Activated CD4-positive, alpha-beta memory T cell treated with anti-CD3 and anti-CD28 coated beads for 36 hours (primary cell): ENCODE data around the gene TLE3. TPM values are rescaled to one million over a fixed set of nuclear protein-coding genes. Genes with fewer than 3 reads are reported as not detected.

Experiments
- CTCF ChIA-PET: fragments of 350-600 bp; sonication (Branson Sonifier 250); formaldehyde crosslinking; loops from one replicate; lab custom pipeline; 2021; ENCODE audit warnings: antibody characterized with exemption, inconsistent platforms; lab: Charles Lee
- POLR2A ChIA-PET: fragments of 350-600 bp; sonication (Branson Sonifier 250); formaldehyde crosslinking; loops from one replicate; lab custom pipeline; 2021; ENCODE audit warnings: antibody characterized with exemption; lab: Charles Lee
- DNase-seq: peaks from one replicate; pipeline ENCODE4 v3.0.0-alpha.2; 2020
- H3K27ac Mint-ChIP-seq: one replicate; pipeline ENCODE4 v1.8.0; 2021; ENCODE audit warnings: mixed read lengths
- H3K27me3 Mint-ChIP-seq: one replicate; pipeline ENCODE4 v1.8.0; 2021; ENCODE audit warnings: mixed read lengths
- H3K36me3 Mint-ChIP-seq: one replicate; pipeline ENCODE4 v1.8.0; 2021; ENCODE audit warnings: mixed read lengths
- H3K4me1 Mint-ChIP-seq: one replicate; pipeline ENCODE4 v1.8.0; 2021; ENCODE audit warnings: low read depth, mixed read lengths
- H3K4me3 Mint-ChIP-seq: one replicate; pipeline ENCODE4 v1.8.0; 2021; ENCODE audit warnings: mild to moderate bottlenecking, mixed read lengths
- H3K9me3 Mint-ChIP-seq: one replicate; pipeline ENCODE4 v1.8.0; 2021; ENCODE audit warnings: mixed read lengths
- intact Hi-C: fragments of 100-400 bp; cut with micrococcal nuclease; formaldehyde crosslinking; loops from one replicate; pipeline ENCODE4 v1.15.1; 2023
- total RNA-seq, 2 experiments: library from RNA; stranded (reverse); gene quantifications; one replicate each; pipeline ENCODE4 v1.2.3, GENCODE V29; 2021

The TLE3 gene
- total RNA-seq, 2 experiments from 2014 or later, result 85.4 to 95.1 TPM

GRCh38 chr15:70057931-70058641 lies 39.6 kb downstream of the TLE3 start:
- POLR2A ChIA-PET, result no interaction called here

DNA sequence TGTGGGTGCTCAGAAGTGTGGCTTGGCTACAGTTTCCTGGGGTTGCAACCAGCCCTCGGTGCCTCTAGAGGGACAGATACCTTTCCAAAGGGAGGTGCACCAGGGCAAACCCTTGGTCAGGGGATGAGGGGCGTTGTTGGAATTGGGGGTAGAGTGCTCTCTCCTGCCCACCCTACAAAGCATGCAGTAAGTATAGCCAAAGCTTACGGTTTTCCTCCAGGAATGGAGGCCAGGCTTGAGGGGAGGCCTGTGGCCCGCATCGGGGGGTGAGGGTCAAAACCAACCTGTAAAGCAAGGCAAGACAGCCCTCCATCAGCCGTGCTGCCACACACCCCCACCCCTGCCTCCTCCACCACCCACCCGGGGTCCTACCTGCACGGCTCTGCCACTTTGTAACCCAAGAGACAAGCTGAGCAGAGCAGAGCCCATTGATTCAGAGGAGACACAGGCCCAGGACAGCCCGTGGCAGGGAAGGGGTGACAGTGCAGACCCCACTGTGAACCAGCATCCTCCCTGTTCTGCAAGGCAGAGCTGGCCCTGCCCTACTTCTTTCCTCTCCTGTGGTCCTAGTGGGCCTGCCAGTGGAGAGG lies 41.5 kb downstream of the TLE3 start:
- Mint-ChIP-seq H3K4me1 (no peaks in the 10 kb centered on the region), H3K4me3 (no peak overlapping the region), H3K27me3 (no peaks in the 10 kb centered on the region), H3K27ac (no peak overlapping the region), H3K36me3 (peaks cover 65% of the 10 kb centered on the region), H3K9me3 (no peaks in the 10 kb centered on the region)
- intact Hi-C loops, result no loop called here
- POLR2A ChIA-PET, result no interaction called here
- no peak for DNase-seq
- CTCF ChIA-PET, result no interaction called here

More at GRCh38 chr15:70057931-70058641, 39.6 kb downstream of the TLE3 start:
- H3K27ac Mint-ChIP-seq, result no peak overlapping the region
- H3K4me1 Mint-ChIP-seq, result no peaks in the 10 kb centered on the region
- intact Hi-C loops, result no loop called here
- no peaks in the 10 kb centered on the region for H3K27me3 Mint-ChIP-seq
- DNase-seq, result no peak
- CTCF ChIA-PET, result no interaction called here
- H3K36me3 Mint-ChIP-seq, result peaks cover 62% of the 10 kb centered on the region
- no peak overlapping the region for H3K4me3 Mint-ChIP-seq
- no peaks in the 10 kb centered on the region for H3K9me3 Mint-ChIP-seq

DNA sequence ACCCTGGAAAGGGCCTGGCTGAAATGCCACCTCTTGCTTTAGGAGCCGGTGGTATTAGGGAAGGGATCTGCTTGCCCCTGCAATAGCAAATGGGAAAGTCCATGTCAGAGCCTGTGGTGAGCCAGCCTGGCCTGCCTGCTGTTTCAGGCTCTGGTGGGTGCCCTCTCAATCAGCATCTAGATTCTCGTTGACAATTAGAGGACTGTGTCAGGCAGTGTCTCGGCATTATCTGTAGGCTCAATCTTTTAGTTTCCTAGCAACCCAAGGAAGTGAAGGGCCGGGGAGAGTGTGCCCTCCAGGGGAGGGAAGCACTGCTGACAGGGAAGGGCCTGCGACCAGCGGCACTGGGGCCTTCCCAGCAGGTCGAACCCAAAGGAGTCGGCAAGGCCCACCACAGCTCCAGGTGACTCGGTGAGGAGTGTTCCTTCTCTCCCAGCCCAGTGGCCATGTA lies 42.1 kb downstream of the TLE3 start:
- H3K9me3 Mint-ChIP-seq, result no peaks in the 10 kb centered on the region
- POLR2A ChIA-PET, result no interaction called here
- no peaks in the 10 kb centered on the region for H3K4me1 Mint-ChIP-seq

GRCh38 chr15:70054884-70055387 lies 42.8 kb downstream of the TLE3 start:
- no peak for DNase-seq
- H3K27me3 Mint-ChIP-seq, result no peaks in the 10 kb centered on the region
- no peak overlapping the region for H3K27ac Mint-ChIP-seq
- POLR2A ChIA-PET, result no interaction called here
- intact Hi-C loops, result no loop called here
- no peaks in the 10 kb centered on the region for H3K9me3 Mint-ChIP-seq
- no peaks in the 10 kb centered on the region for H3K4me1 Mint-ChIP-seq
- peaks cover 66% of the 10 kb centered on the region for H3K36me3 Mint-ChIP-seq
- CTCF ChIA-PET, result no interaction called here
- no peak overlapping the region for H3K4me3 Mint-ChIP-seq

More for the DNA sequence above, 42.1 kb downstream of the TLE3 start:
- Mint-ChIP-seq H3K36me3 (peaks cover 64% of the 10 kb centered on the region), H3K27me3 (no peaks in the 10 kb centered on the region), H3K27ac (no peak overlapping the region), H3K4me3 (no peak overlapping the region)
- intact Hi-C loops, result no loop called here
- CTCF ChIA-PET, result no interaction called here
- DNase-seq, result no peak

GRCh38 chr15:70054366-70054765 lies 43.4 kb downstream of the TLE3 start:
- POLR2A ChIA-PET, result no interaction called here
- Mint-ChIP-seq H3K36me3 (peaks cover 64% of the 10 kb centered on the region), H3K4me3 (no peak overlapping the region), H3K27ac (no peak overlapping the region), H3K27me3 (no peaks in the 10 kb centered on the region), H3K9me3 (no peaks in the 10 kb centered on the region), H3K4me1 (no peaks in the 10 kb centered on the region)
- DNase-seq, result no peak
- intact Hi-C loops, result no loop called here
- CTCF ChIA-PET, result no interaction called here

- Mint-ChIP-seq H3K4me1 (no peaks in the 10 kb centered on the region), H3K4me3 (no peak overlapping the region), H3K27me3 (no peaks in the 10 kb centered on the region), H3K27ac (no peak overlapping the region), H3K9me3 (no peaks in the 10 kb centered on the region), H3K36me3 (peaks cover 61% of the 10 kb centered on the region)
- ChIA-PET CTCF (no interaction called here), POLR2A (interaction anchor here (0.5 kb wide), 2 partner anchors 10 to 44 kb away, joined by 3 read pairs; partner anchors contain the start of gene TLE3)
- intact Hi-C loops, result no loop called here
- no peak for DNase-seq
Measured at GRCh38 chr15:70053716-70054229, 43.9 kb downstream of the TLE3 start.

GRCh38 chr15:70053001-70053715 lies 44.6 kb downstream of the TLE3 start:
- no peaks in the 10 kb centered on the region for H3K9me3 Mint-ChIP-seq
- no peak overlapping the region for H3K27ac Mint-ChIP-seq
- intact Hi-C loops, result no loop called here
- no peak overlapping the region for H3K4me3 Mint-ChIP-seq
- no peaks in the 10 kb centered on the region for H3K27me3 Mint-ChIP-seq
- no peaks in the 10 kb centered on the region for H3K4me1 Mint-ChIP-seq
- no peak for DNase-seq
- ChIA-PET CTCF (no interaction called here), POLR2A (interaction anchor here (0.5 to 0.6 kb wide), 3 partner anchors 9 to 45 kb away, joined by 3 read pairs; partner anchors contain the start of gene TLE3)
- peaks cover 56% of the 10 kb centered on the region for H3K36me3 Mint-ChIP-seq

GRCh38 chr15:70051948-70052633 lies 45.6 kb downstream of the TLE3 start:
- ChIA-PET POLR2A (no interaction called here), CTCF (no interaction called here)
- no peak for DNase-seq
- Mint-ChIP-seq H3K27ac (no peak overlapping the region), H3K4me1 (no peaks in the 10 kb centered on the region), H3K27me3 (no peaks in the 10 kb centered on the region), H3K36me3 (peaks cover 51% of the 10 kb centered on the region), H3K9me3 (no peaks in the 10 kb centered on the region), H3K4me3 (no peak overlapping the region)
- intact Hi-C loops, result no loop called here

DNA sequence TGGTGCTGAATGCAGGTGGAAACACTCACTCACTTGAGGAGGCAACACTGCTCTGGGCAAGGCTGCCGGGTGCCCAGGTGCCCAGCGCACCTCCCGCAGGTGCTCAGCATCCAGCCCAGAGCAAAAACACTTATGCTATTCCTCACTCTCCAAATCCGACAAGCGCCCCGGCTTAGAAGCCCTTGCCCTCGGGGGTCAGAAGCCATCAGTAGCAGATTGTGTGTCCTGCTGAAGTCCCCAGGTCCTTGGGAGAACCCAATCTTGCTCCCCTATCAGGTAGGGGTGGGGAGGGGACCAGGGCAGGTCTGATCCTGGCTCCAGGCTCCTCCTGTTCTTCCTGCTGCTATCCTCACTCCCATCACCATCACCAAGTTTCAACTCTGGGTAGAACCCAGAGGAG lies 46.7 kb downstream of the TLE3 start:
- ChIA-PET POLR2A (no interaction called here), CTCF (no interaction called here)
- H3K36me3 Mint-ChIP-seq, result peaks cover 52% of the 10 kb centered on the region
- no peaks in the 10 kb centered on the region for H3K4me1 Mint-ChIP-seq
- H3K27ac Mint-ChIP-seq, result no peak overlapping the region
- intact Hi-C loops, result no loop called here
- H3K27me3 Mint-ChIP-seq, result no peaks in the 10 kb centered on the region
- H3K9me3 Mint-ChIP-seq, result no peaks in the 10 kb centered on the region
- no peak for DNase-seq
- H3K4me3 Mint-ChIP-seq, result no peak overlapping the region

GRCh38 chr15:70050441-70050840 lies 47.3 kb downstream of the TLE3 start:
- no peak for DNase-seq
- ChIA-PET POLR2A (no interaction called here), CTCF (no interaction called here)
- Mint-ChIP-seq H3K4me3 (no peak overlapping the region), H3K4me1 (no peaks in the 10 kb centered on the region), H3K27me3 (no peaks in the 10 kb centered on the region), H3K9me3 (no peaks in the 10 kb centered on the region), H3K27ac (no peak overlapping the region), H3K36me3 (peaks cover 49% of the 10 kb centered on the region)
- intact Hi-C loops, result no loop called here

DNA sequence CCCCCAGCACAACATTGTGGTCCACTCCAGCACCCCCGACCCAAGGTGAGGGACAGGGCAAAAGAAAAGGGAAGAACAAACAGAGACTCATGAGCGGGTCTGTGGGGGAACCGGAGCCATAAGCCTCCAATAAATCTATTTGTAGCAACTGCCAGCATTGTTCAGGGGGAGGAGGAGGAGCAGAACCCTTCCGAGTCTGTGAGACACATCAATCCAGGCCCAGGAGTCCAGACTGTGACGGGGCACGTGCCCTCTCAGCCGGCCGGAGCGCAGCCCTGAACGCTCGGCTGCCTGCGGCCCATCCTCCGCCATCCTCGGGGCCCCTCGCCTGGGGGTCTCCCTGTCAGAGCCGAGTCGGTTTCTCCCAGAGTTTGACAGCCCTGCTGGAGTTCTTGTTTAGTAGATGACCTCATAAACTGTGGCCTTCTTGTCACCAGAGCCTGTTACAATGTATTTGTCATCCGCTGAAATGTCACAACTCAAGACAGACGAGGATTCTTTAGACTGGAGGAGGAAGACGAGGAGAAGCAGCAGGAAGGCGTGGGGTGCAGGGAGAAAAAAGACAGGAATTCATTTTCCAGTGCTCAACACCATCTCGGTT lies 47.9 kb downstream of the TLE3 start:
- CTCF ChIA-PET, result no interaction called here
- DNase-seq, result no peak
- no peaks in the 10 kb centered on the region for H3K4me1 Mint-ChIP-seq
- H3K27me3 Mint-ChIP-seq, result no peaks in the 10 kb centered on the region
- H3K4me3 Mint-ChIP-seq, result no peak overlapping the region
- H3K27ac Mint-ChIP-seq, result no peak overlapping the region
- peaks cover 44% of the 10 kb centered on the region for H3K36me3 Mint-ChIP-seq
- POLR2A ChIA-PET, result no interaction called here
- no peaks in the 10 kb centered on the region for H3K9me3 Mint-ChIP-seq
- intact Hi-C loops, result no loop called here
